ENCODE data around the gene EPS8L3.

- TF ChIP-seq, protein P1, sequence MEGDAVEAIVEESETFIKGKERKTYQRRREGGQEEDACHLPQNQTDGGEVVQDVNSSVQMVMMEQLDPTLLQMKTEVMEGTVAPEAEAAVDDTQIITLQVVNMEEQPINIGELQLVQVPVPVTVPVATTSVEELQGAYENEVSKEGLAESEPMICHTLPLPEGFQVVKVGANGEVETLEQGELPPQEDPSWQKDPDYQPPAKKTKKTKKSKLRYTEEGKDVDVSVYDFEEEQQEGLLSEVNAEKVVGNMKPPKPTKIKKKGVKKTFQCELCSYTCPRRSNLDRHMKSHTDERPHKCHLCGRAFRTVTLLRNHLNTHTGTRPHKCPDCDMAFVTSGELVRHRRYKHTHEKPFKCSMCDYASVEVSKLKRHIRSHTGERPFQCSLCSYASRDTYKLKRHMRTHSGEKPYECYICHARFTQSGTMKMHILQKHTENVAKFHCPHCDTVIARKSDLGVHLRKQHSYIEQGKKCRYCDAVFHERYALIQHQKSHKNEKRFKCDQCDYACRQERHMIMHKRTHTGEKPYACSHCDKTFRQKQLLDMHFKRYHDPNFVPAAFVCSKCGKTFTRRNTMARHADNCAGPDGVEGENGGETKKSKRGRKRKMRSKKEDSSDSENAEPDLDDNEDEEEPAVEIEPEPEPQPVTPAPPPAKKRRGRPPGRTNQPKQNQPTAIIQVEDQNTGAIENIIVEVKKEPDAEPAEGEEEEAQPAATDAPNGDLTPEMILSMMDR (IDR thresholded peaks at IDR 0.05), result no peak
- TF ChIP-seq POLR2A (IDR thresholded peaks at IDR 0.05), result no peak
These were observed 47.1 kb downstream of the EPS8L3 start for GRCh38 chr1:109716570-109717090.
